GM21786 (cell line): ENCODE measurements around the gene PLD1.

Experiments
- ATAC-seq: cut with Tn5 transposase; IDR thresholded peaks from one replicate; pipeline ENCODE4 v1.9.1; 2021; ENCODE audit not compliant: unreplicated experiment

Gene PLD1

DNA sequence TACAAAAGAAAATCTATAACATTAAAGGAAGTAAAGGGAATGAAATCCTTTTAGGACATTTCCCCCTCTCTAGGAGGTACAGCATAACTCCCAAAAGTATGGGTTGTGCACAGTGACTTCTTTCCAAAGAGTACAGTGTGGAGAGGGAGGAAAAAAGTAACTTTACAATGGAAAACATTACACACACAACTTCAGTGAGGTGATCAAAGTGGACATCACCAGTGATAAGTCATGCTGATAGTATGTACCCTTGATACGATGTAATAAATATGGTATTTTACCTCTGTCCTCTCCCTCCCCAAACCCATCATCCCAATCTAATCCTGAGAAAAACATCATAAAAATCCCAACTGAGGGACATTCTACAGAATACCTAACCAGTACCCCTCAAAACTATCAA is 10.8 kb downstream of the PLD1 start:
- no peak for ATAC-seq

GRCh38 chr3:171797873-171798272 is 12.4 kb downstream of the PLD1 start:
- ATAC-seq = peak; percentile 27

- peak; percentile 79 for ATAC-seq
These were observed 13.0 kb downstream of the PLD1 start for GRCh38 chr3:171797265-171797679.

DNA sequence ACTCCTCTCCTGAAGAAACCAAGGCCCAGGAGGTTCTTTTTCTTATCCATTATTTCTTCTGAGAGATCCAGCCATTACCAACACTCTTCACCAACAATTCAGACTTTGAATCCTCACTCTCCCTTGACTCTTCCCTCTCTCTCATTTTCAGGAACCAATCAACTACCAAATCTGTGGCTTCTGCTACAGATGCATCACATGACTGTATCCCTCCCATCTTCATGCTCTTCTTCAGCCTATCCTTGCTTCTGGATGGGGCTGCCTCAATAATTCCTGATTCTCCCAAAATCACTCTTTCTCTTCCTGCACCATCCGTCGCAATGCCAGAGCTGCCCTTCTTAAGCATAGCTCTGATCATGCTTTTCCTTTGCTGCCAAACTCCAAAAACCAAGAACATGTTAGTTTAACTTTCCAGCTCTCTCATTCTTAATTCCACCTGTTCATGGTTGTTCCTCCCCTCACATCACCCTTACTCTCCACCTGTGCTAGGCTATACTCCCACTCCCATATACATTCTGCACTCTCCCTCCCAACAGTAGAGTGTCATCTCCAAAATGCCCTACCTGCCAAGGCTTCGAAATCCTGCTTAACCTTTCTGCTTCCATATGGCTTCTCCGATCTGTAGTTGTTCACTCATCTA is 13.5 kb downstream of the PLD1 start:
- no peak for ATAC-seq

GRCh38 chr3:171792531-171792930 is 17.8 kb downstream of the PLD1 start:
- no peak for ATAC-seq

DNA sequence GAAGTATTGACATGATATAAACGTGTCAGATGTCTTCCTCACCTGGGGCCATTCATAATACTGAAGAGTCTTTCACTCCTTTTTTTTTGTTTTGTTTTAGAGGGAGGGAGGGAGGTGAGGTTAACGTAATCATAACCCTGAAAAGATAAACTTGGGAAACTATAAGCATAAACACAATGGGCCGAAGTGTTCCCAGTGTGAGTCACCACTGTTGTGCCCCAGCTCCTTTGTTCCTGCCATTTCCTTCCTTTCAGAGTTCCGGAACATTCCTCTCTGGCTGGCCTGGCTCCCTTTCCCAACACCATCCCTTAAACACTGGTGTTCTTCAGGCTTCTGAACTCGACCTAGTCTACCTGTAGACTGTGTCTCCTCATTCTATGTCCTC is 18.6 kb downstream of the PLD1 start:
- no peak for ATAC-seq

- ATAC-seq = no peak
These were observed 19.2 kb downstream of the PLD1 start for GRCh38 chr3:171790898-171791691.

- ATAC-seq = no peak
These were observed 19.7 kb downstream of the PLD1 start for GRCh38 chr3:171790574-171790897.

DNA sequence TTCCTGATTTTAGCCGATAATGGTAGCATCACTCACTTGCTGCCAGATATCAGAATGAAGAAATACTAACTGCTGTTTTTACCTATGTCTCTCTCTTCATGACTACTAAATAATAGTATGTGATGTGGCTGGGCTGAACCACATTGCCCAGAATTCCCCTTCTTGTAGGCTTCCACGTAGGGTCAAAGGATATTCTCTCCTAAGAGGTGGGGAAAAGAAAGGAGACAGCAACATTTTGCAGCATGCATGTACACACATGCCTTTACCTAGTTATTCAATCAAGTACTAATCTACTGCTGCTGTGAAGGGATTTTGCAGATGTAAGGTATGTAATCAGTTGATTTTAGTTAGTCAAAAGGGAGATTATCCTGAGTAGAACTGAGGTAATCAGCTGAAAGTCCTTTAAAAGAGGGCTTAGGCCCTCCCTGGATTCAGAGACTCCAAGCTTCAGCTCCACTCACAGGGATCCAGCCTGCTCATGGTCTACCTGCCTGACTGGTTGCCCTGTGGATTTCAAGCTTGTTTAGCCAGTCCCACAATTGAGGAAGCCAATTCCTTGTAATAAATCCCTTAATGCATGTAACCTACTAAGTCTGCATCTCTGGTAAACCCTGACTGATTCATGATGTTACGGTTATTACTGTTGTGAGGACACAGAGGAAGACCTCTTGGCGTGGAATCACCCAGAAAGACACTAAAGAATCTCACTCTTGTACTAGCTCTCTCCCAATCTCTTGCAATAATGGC is 20.4 kb downstream of the PLD1 start:
- no peak for ATAC-seq

- no peak for ATAC-seq
These were observed 21.5 kb downstream of the PLD1 start for GRCh38 chr3:171788546-171789351.

- ATAC-seq = no peak
These were observed 23.3 kb downstream of the PLD1 start for GRCh38 chr3:171786997-171787396.

DNA sequence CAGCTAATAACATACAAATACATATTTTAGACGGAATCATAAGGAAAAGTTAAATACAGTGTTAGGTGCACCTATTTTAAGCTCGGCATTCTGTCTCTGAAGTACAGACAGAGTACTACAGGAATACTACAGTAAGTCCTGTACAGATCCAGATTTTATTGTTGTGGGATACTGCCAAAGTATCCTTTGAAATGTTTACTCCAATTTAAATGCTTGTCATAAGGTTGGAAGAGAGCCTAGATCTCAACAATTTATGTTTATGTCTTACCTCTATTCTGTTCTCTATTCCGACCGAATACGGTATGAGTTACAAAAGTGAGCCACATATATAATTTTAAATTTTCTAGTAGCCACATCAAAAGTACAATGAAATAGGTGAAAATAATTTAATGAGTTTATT is 25.3 kb downstream of the PLD1 start:
- no peak for ATAC-seq

GRCh38 chr3:171784387-171784786 is 25.9 kb downstream of the PLD1 start:
- ATAC-seq = no peak

DNA sequence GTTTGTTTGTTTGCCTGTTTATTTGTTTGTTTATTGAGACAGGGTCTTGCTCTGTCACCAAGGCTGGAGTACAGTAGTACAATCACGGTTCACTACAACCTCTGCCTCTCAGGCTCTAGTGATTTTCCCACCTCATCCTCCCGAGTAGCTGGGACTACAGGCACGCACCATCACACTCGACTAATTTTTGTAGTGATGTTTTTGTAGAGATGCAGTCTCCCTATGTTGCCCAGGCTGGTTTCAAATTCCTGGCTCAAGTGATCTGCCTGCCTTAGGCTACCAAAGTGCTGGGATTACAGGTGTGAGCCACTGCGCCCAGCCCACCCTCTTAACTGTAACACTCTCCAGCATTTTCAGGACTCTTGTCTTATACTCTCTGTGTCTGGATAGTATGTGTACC is 26.7 kb downstream of the PLD1 start:
- no peak for ATAC-seq

- no peak for ATAC-seq
These were observed 27.2 kb downstream of the PLD1 start for GRCh38 chr3:171783086-171783485.

DNA sequence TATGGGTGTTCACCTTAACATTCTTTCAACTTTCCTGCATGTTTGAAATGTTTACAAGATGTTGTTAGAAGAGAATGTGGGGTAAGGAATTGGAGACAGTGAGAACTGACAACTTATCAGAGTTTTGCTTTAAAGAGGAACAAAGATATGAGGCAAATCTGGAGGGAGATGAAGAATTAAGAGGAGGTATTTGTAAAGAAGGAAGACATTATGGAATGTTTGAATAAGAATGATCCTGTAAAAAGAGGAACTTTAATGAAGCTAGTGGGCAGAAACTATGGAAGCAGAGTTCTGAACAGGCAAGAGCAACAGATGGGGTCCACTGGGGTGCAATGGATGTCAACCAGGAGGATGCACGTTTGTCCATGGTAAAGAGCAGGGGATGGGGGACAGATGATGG is 27.7 kb downstream of the PLD1 start:
- no peak for ATAC-seq

- no peak for ATAC-seq
These were observed 28.6 kb downstream of the PLD1 start for GRCh38 chr3:171781711-171782127.

- peak; percentile 45 for ATAC-seq
These were observed 31.8 kb downstream of the PLD1 start for GRCh38 chr3:171778493-171778892.

DNA sequence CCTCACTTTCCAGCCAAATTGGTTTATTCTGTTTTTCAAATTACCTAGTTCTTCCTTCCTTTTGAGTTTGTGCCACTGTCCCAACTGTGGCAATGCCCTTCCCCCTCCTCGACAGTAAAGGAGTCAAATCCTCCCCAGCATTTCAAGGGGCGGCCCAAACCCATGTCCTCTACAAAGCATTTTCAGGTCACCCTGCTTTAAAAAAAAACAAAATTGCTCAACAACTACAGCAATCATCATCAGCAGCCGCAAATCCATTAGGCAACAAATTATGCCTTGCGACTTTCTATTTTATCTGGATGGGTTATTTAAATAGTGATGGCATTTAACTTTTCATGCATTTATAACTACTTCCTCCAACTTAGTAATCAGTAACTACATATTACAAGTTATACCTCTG is 32.7 kb downstream of the PLD1 start:
- no peak for ATAC-seq

DNA sequence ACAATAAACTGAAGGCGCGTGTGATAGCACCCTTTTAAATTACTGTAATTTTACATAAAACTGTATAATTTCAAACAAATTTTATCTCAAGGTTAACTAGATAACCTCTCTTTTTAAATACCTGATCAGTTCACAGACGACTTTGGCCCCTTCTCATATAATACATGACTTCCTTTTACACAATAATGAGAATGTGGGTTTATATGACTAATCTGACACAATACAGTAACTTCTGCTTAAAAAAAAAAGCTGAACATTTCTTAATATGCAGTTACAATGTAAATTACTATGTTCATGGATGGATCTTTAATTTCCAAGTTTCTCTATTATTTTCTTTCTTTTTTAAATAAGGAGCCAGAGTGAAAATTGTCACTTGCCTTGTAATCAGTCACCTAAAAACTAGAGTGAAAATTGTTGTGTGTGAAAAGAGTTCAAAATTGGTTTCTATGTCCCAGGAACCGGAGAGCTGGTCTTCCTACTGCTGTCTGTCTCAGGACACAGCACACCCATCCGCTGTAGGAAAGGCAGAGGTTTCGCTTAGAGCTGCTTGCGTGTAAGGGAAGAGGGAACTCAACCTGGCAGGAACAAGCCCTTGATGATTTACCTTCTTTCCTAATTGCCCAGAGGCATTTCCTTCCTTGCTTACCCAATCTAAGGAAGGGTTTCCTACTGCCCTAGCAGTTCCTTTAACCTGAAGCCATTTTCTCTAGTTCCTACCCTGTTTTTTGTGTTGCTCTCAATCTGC is 33.3 kb downstream of the PLD1 start:
- ATAC-seq = no peak

GRCh38 chr3:171776411-171776810 is 33.9 kb downstream of the PLD1 start:
- no peak for ATAC-seq
